ENCODE data around the gene CHST3.
"Not testable (repeated sequence)": the region's sequence is repeated elsewhere in the genome, so short reads cannot be mapped to it uniquely, and the experiment has no call there.

The CHST3 gene

DNA sequence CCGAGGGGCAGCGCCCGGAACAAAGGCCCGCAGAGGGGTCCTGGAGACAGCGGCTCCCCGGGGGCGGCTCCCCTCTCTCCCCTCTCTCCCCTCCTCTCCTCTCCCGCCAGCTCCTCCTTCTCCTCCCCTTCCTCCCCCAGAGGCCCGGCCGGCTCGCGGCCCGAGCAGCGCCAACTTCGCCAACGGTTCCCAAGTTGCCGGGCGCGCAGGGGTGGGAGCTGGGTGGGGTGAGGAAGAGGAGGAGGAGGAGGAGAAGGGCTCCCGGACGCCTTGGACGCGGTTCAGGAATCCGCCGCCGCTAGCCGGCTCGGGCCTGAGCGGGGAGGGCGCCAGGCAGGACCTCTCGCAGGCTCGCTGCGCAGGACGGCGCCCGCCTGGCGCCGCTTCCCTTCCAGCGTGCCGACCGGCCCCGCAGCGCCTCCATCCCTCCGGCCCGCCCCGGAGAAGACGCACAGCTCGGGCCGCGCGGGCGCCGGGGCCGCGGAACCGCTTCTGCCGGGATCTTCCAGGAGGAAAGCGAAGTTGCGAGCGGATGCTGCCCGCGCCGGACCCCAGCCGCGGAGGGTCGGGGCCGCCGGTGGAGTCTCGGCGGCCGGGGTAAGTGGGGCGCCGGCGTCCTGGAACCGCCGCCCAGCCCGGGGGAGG, at the start of gene CHST3:
CHST3 (plus strand) TSS at position 298 of the 645 bp plus-strand sequence. CDS start 41,448 bp downstream, outside the sequence.
- DNase-seq = no peak

- DNase-seq = no peak
Measured at GRCh38 chr10:71916827-71917226, 47.4 kb upstream of the CHST3 start.

DNA sequence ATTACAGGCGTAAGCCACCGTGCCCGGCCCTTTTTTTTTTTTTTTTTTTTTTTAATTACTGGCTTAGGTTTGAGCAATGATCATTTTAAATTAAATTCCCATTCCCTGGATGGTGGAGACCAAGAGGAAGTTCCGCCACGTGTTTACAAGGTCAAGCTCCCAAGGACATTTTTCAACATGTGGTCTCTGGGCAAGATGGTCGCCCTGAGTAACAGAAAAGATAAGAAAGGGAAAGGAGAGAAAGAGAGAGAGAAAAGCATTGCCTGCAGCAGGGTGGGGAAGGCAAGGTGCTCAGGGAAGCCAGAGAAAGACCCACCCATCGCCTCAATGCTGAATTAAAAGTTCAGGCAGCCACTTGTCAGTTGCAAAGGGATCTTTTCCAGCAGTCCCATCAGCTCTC, 45.2 kb upstream of the CHST3 start:
- no peak for DNase-seq

DNA sequence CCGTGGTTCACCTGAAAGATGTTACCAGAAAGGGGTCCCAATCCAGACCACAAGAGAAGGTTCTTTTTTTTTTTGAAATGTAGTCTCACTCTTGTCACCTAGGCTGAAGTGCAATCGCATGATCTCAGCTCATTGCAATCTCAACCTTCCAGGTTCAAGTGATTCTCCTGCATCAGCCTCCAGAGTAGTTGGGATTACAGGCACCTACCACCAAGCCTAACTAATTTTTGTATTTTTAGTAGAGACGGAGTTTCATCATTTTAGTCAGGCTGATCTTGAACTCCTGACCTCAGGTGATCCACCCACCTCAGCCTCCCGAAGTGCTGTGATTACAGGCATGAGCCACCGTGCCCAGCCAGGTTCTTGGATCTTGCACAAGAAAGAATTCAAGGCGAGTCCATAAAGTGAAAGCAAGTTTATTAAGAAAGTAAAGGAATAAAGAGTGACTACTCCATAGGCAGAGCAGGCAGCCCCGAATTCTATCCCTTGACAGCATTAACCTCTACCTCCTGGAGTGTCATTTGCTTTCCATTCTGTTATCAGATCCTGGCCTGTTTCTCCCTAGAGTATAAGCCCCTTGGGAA, 44.1 kb upstream of the CHST3 start:
- not testable (repeated sequence) for DNase-seq

- DNase-seq = no peak
Measured at GRCh38 chr10:71920540-71921323, 43.5 kb upstream of the CHST3 start.

DNA sequence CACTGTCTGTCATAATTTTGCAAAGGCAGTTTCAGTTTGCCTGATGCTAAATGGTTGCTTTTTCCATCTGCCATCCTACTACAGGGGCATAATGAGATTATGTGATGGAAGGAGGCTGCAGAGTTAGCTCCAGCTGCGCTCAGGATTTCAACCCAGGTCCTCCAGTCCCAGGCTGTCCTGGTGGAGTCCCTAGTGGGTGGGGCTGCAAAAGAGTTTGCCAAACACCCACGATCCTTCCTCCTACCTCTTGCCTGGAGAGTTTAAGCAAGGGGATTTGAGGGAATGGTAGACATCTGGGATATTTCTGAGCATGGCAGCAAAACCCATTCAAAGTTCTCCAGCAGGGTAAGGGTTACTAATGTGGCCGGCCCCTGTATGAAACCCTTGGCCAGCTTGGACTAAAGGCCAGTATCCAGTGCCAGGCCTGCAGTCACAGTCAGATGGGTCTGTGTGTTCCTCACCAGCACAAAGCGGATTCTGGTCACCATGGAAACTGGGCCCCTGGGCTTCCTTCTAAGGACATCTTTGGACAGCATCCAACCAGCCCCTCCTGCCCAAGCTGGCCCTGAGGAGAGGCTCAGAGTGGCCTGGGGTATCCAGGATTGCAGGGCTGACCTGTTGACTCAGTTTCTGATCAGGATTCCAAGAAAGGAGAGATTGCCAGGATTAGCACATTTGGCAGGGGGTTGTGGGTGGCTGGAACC, 42.7 kb upstream of the CHST3 start:
- DNase-seq = no peak

DNA sequence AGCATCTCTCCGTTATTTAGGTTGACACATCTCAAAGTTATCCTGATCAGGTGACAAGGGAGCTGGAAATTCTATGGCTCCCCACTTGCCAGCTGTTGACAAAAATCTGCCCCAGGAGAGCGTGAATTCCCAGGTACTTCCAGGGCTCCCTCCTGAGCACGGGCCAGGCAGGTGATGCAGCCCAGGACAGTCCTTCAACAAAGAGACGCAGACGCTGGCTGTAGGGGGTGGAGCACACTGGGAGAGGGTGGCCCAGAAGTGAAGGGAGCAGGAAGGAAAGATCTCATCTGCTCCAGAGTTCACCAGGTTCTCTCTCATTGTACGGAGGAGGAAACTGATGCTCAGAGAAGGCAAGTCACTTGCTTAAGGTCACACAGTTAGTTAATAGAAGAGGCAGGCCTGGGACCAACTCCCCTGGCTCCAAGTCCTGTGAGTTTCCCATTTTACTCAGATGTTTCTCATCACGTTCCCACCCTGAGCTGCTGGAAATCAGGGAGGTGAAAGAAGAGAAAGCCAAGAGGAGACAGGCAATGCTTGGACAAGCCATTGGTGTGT, 41.0 kb upstream of the CHST3 start:
- no peak for DNase-seq

GRCh38 chr10:71924771-71925170, 39.4 kb upstream of the CHST3 start:
- no peak for DNase-seq

- DNase-seq = no peak
Measured at GRCh38 chr10:71927159-71927558, 37.0 kb upstream of the CHST3 start.

DNA sequence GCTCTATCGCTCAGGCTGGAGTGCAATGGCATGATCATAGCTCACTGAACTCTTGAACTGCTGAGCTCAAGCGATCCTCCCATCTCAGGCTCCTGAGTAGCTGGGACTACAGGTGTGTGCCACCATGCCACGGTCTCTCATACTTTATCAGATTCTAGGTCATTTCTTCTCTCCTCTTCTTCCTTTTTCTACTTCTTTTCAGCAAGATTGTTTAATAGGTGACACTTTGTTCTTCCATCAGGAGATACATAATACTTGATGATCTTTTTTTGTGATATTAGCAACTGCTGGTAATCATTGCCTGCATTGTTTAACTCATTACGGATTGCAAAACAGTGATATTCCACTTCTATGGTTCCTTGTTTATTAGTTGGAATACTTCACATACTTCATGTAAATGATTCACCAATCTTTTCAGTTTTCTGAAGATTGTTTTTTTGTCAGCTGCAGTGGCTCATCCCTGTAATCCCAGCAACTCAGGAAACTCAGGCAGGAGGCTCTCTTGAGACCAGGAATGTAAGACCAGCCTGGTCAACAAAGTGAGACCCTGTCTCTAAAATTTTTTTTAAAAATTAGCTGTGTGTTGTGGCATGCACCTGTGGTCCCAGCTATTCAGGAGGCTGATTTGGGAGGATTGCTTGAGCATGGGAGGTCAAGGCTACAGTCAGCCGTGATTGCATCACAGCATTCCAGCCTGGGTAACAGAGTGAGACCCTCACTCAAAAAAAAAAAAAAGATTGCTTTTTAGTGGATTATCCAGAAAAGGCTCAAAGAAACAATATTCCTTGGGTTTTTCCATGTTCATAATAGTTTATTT, 36.2 kb upstream of the CHST3 start:
- no peak for DNase-seq

DNA sequence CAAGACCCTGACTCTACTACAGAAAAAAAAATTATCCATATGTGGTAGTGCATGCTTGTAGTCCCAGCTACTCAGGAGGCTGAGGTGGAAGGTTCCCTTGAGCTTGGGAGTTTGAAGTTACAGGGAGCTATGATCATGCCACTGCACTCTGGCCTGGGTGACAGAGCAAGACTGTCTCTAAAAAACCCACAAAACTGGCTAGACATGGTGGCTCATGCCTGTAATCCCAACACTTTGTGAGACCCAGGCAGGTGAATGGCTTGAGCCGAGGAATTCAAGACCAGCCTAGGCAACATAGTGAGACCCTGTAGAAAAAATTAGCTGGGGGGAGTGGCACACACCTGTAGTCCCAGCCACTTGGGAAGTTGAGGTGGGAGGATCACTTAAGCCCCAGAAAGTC, 32.9 kb upstream of the CHST3 start:
- DNase-seq = no peak

DNA sequence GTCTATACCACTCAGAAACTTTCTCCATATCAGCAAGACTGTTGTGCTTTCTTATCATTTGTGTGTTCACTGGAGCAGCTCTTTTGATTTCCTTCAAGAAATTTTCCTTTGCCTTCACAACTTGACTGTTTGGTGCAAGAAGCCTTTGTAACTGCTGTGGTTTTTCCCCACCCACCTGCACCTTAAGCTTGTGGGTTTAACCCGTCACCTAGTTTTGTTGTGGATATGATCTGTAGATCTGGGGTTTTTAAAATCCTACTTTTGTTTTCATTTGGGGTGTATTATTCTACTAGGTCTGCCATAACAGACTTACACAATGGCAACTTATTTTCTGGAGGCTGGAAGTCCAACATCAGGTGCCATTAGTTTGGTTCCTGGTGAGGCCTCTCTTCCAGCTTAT, 30.5 kb upstream of the CHST3 start:
- no peak for DNase-seq

- DNase-seq = no peak
Measured at GRCh38 chr10:71938211-71938610, 26.0 kb upstream of the CHST3 start.

DNA sequence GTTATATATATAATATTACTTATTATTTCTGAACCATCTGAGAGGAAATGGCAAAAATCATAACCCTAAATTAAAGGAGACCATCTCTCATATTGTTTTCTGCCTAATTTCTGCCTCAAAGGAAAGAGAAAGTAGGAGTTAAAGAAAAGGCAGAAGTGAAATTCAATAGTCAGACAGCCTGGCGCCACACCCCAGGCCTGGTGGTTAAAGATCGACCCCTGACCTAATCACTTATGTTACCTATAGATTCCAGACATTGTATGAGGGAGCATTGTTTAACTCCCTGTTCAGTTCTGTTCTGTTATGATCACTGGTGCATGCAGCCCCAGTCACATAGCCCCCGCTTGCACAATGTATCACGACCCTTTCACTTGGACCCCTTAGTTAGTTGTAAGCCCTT, 24.9 kb upstream of the CHST3 start:
- no peak for DNase-seq

- DNase-seq = no peak
Measured at GRCh38 chr10:71939861-71940474, 24.2 kb upstream of the CHST3 start.

DNA sequence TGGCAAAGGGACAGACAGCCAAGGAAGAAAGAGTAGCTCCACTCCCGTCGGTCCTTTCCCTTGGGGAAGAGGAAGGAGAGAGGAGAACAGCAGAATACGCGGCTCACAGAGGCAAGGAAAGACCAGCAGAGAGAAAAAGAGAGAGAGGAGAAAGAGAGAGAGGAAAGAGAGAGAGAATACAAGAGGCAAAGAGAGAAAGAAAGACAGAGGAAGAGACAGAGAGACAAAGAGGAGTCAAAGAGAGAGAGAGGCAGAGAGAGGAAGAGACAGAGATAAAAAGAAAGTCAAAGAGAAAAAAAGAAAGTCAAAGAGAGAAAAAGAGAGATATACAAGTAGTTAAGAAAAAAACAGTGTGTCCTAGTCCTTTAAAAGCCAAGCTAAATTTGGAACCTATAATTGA, 23.4 kb upstream of the CHST3 start:
- DNase-seq = no peak

DNA sequence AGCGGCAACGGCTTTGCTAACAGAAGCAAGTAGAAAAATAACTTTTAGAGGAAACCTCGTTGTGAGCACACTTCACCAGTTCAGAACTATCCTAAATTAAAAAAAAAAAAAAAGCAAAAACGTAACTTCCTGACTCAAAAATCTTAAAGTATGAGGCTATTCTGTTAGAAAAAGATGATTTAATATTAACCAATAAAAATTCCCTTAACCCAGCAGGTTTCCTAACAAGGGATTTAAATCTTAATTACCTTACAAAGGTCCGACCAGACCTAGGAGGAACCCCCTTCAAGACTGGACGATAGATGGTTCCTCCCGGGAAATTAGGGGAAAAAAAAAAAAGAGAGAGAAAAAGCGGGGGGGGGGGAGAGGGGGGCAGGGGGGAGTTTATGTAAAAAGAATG, 22.9 kb upstream of the CHST3 start:
- DNase-seq = no peak

GRCh38 chr10:71945819-71946474, 18.2 kb upstream of the CHST3 start:
- no peak for DNase-seq

DNA sequence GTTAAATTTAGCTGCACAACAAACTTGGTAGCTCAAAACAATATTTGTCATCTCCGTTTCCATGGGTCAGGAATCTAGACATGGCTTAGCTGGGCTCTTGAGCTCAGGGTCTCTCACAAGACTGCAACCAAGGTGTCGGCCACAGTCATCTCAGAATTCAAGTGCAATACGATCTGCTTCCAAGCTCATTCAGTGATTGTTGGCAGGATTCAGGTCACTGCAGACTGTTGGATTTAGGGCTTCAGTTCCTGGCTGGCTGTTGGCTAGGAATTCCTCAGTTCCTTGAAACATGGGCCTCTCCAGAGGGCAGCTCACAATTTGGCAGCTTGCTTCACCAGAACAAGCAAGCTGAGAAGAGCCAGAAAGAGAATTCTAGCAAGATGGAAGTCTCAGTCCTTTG, 17.5 kb upstream of the CHST3 start:
- DNase-seq = no peak

DNA sequence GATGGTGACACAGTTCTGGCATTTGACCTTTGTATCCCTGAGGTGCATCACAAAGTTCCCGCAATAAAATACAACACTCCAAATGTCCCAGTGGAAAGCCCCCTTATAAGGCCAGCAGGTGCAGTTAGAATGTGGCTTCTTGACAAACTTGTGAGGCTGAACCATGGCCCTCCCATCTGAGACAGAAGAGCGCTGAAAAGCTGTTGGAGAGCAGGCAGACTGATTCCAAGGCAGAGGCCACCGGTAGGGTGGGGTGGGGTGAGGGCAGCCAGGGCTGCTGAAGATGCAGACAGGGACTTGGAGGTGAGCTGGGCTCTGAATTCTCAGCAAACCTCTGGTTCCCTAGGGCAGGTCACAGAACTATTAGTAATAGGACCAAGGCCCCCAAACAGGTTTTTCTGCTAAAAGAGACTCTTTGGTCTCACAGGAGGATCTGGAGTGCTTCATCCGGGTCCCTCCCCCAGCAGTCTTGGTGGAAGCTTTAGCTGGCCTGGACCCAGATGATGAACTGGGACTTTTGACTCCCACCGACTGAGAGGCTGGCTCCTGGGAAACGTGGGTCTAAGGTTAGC, 15.6 kb upstream of the CHST3 start:
- DNase-seq = no peak

DNA sequence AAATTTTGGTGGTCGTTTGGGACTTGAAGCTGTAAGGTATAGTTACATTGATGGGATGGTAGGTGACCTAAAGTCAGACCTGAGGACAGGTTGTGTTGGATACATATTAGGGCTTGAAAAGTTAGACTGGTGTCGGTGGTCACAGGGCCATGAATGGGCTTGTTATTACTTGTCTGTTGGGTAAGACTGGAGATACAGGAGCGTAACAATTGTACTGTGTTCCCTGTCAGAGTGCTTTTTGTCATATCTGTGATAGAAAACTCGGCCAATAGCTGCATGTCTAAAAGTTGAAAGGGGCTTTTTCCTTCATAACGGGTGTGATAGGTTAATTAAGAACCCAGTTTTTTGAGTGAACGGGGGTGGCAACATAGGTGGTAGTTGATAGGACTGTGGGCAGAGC, 13.5 kb upstream of the CHST3 start:
- no peak for DNase-seq

All from SHP77 treated with DMSO at 0.1 percent for 48 hours (cell line).